HEK293 (cell line): Measurements from ENCODE around the gene NSUN4.

Experiments used
- BCL11A ChIP-seq: fragments of 450-650 bp; formaldehyde crosslinking; IDR thresholded peaks from 2 replicates; pipeline ENCODE4 v1.5.1; 2016; ENCODE audit warnings: low read depth, missing biosample characterization, missing genetic modification characterization
- SCRT1 ChIP-seq: fragments of 450-650 bp; formaldehyde crosslinking; IDR thresholded peaks from 2 replicates; pipeline ENCODE4 v1.5.1; 2016; ENCODE audit warnings: missing biosample characterization, missing genetic modification characterization, borderline replicate concordance
- SP2 ChIP-seq: fragments of 450-650 bp; formaldehyde crosslinking; IDR thresholded peaks from 2 replicates; pipeline ENCODE4 v1.5.1; 2016; ENCODE audit warnings: missing biosample characterization, missing genetic modification characterization
- TRIM28 ChIP-seq: IDR thresholded peaks from 2 replicates; pipeline ENCODE4 v1.6.1; 2011; ENCODE audit warnings: low read length, control low read depth, borderline replicate concordance
- TSHZ1 ChIP-seq: fragments of 450-650 bp; formaldehyde crosslinking; IDR thresholded peaks from 2 replicates; pipeline ENCODE4 v1.5.1; 2016; ENCODE audit warnings: missing biosample characterization, missing genetic modification characterization, borderline replicate concordance
- YY1 ChIP-seq: fragments of 450-650 bp; formaldehyde crosslinking; IDR thresholded peaks from 2 replicates; pipeline ENCODE4 v1.5.1; 2018; ENCODE audit warnings: missing biosample characterization, missing genetic modification characterization
- ZBTB1 ChIP-seq: fragments of 450-650 bp; formaldehyde crosslinking; IDR thresholded peaks from 2 replicates; pipeline ENCODE4 v1.5.1; 2016; ENCODE audit warnings: missing biosample characterization, missing genetic modification characterization
- ZBTB10 ChIP-seq: fragments of 450-650 bp; formaldehyde crosslinking; IDR thresholded peaks from 2 replicates; pipeline ENCODE4 v1.5.1; 2016; ENCODE audit warnings: missing biosample characterization, missing genetic modification characterization
- ZBTB11 ChIP-seq: fragments of 450-650 bp; formaldehyde crosslinking; conservative IDR thresholded peaks from 2 replicates; pipeline ENCODE4 v1.5.1; 2016; ENCODE audit warnings: low read depth, missing biosample characterization, missing genetic modification characterization
- ZBTB17 ChIP-seq: fragments of 450-650 bp; formaldehyde crosslinking; IDR thresholded peaks from 2 replicates; pipeline ENCODE4 v1.5.1; 2016; ENCODE audit warnings: missing biosample characterization, missing genetic modification characterization
- ZBTB26 ChIP-seq: fragments of 450-650 bp; formaldehyde crosslinking; optimal IDR thresholded peaks from 2 replicates; pipeline ENCODE3; 2016; ENCODE audit warnings: missing biosample characterization, mild to moderate bottlenecking, missing genetic modification characterization
- ZBTB44 ChIP-seq: fragments of 450-650 bp; IDR thresholded peaks from 2 replicates; pipeline ENCODE4 v1.5.1; 2018; ENCODE audit warnings: missing biosample characterization, mild to moderate bottlenecking, missing genetic modification characterization
- ZIC2 ChIP-seq: fragments of 450-650 bp; formaldehyde crosslinking; IDR thresholded peaks from 2 replicates; pipeline ENCODE4 v1.5.1; 2016; ENCODE audit warnings: missing biosample characterization, missing genetic modification characterization
- ZNF138 ChIP-seq: fragments of 450-650 bp; formaldehyde crosslinking; IDR thresholded peaks from 2 replicates; pipeline ENCODE4 v1.5.1; 2016; ENCODE audit warnings: missing biosample characterization, missing genetic modification characterization, borderline replicate concordance
- ZNF274 ChIP-seq, 2 experiments: fragments of 200-500 bp in 1 of 2; fragments of 450-650 bp in 1 of 2; sonication (Bioruptor generic) in 1 of 2; formaldehyde crosslinking in 1 of 2; IDR thresholded peaks; 2 replicates each; pipeline versions ENCODE4 v1.5.1 to v1.6.1; 2014 to 2016; ENCODE audit warnings: borderline replicate concordance in 1 of 2, inconsistent platforms in 1 of 2, low read length in 1 of 2, missing biosample characterization in 1 of 2, missing genetic modification characterization in 1 of 2
- ZNF600 ChIP-seq: fragments of 450-650 bp; formaldehyde crosslinking; IDR thresholded peaks from 2 replicates; pipeline ENCODE4 v1.5.1; 2016; ENCODE audit warnings: missing biosample characterization, missing genetic modification characterization
- ZNF624 ChIP-seq: fragments of 450-650 bp; formaldehyde crosslinking; IDR thresholded peaks from 2 replicates; pipeline ENCODE4 v1.5.1; 2017; ENCODE audit warnings: missing biosample characterization, missing genetic modification characterization
- ZNF664 ChIP-seq: fragments of 450-650 bp; formaldehyde crosslinking; IDR thresholded peaks from 2 replicates; pipeline ENCODE4 v1.5.1; 2016; ENCODE audit warnings: missing biosample characterization, missing genetic modification characterization
- ZNF785 ChIP-seq: fragments of 450-650 bp; formaldehyde crosslinking; IDR thresholded peaks from 2 replicates; pipeline ENCODE4 v1.5.1; 2016; ENCODE audit warnings: missing biosample characterization, missing genetic modification characterization

Gene NSUN4

GRCh38 chr1:46301406-46301807, 39.2 kb upstream of the NSUN4 start (continued):
- TF ChIP-seq ZBTB26 (no peak), TRIM28 (no peak), SP2 (tag by site-specific recombination) (no peak), ZNF664 (no peak), ZNF138 (tag by site-specific recombination) (no peak), ZBTB44 (tag by site-specific recombination) (no peak), ZBTB10 (tag by site-specific recombination) (peak; percentile 77; the same call in 1 of the 2 replicates), ZNF600 (tag by site-specific recombination) (peak; percentile 98; the same call in 1 of the 2 replicates), BCL11A (no peak), ZNF785 (tag by site-specific recombination) (no peak), ZNF624 (no peak), YY1 (no peak), ZBTB1 (tag by site-specific recombination) (no peak), ZBTB17 (tag by site-specific recombination) (peak; percentile 60; the same call in 1 of the 2 replicates), SCRT1 (no peak), ZIC2 (tag by site-specific recombination) (0 out of 2 replicates have a peak, but pooled peaks have one; percentile 51), ZBTB11 (tag by site-specific recombination) (0 out of 2 replicates have a peak, but pooled peaks have one; percentile 29), TSHZ1 (no peak), ZNF274 (IDR thresholded peaks at IDR 0.05; ENCODE audit: low read length) (no peak), ZNF274 (tag by site-specific recombination; IDR thresholded peaks at IDR 0.05; ENCODE audit: borderline replicate concordance) (no peak)
